ENCODE measurements around the gene WARS2.
"Not testable (repeated sequence)": the region's sequence is repeated elsewhere in the genome, so short reads cannot be mapped to it uniquely, and the experiment has no call there.

The WARS2 gene

GRCh38 chr1:119140177-119141019 is at the start of gene WARS2:
WARS2 (minus strand) TSS chr1:119140653; CDS start chr1:119140644, 9 bp downstream.
- peak; percentile 88 for DNase-seq

GRCh38 chr1:119188926-119189325 is 48.5 kb upstream of the WARS2 start:
- DNase-seq = no peak

- DNase-seq = no peak
Measured at GRCh38 chr1:119187416-119187815, 47.0 kb upstream of the WARS2 start.

GRCh38 chr1:119186471-119186870 is 46.0 kb upstream of the WARS2 start:
- no peak for DNase-seq

GRCh38 chr1:119184972-119185371 is 44.5 kb upstream of the WARS2 start:
- no peak for DNase-seq

GRCh38 chr1:119181218-119181617 is 40.8 kb upstream of the WARS2 start:
- no peak for DNase-seq

GRCh38 chr1:119179051-119179450 is 38.6 kb upstream of the WARS2 start:
- no peak for DNase-seq

GRCh38 chr1:119172927-119173326 is 32.5 kb upstream of the WARS2 start:
- not testable (repeated sequence) for DNase-seq

GRCh38 chr1:119171381-119172010 is 31.0 kb upstream of the WARS2 start:
- not testable (repeated sequence) for DNase-seq

- no peak for DNase-seq
Measured at GRCh38 chr1:119163396-119163795, 22.9 kb upstream of the WARS2 start.

GRCh38 chr1:119160866-119161265 is 20.4 kb upstream of the WARS2 start:
- DNase-seq = no peak

- no peak for DNase-seq
Measured at GRCh38 chr1:119160409-119160808, 20.0 kb upstream of the WARS2 start.

- no peak for DNase-seq
Measured at GRCh38 chr1:119159966-119160365, 19.5 kb upstream of the WARS2 start.

GRCh38 chr1:119159111-119159510 is 18.7 kb upstream of the WARS2 start:
- DNase-seq = no peak

GRCh38 chr1:119156761-119157160 is 16.3 kb upstream of the WARS2 start:
- DNase-seq = not testable (repeated sequence)

- DNase-seq = not testable (repeated sequence)
Measured at GRCh38 chr1:119155069-119155468, 14.6 kb upstream of the WARS2 start.

- no peak for DNase-seq
Measured at GRCh38 chr1:119150150-119150549, 9.7 kb upstream of the WARS2 start.

GRCh38 chr1:119147661-119148090 is 7.2 kb upstream of the WARS2 start:
- no peak for DNase-seq

- no peak for DNase-seq
Measured at GRCh38 chr1:119146466-119146865, 6.0 kb upstream of the WARS2 start.

- DNase-seq = no peak
Measured at GRCh38 chr1:119144813-119145212, 4.4 kb upstream of the WARS2 start.

GRCh38 chr1:119143706-119144105 is 3.3 kb upstream of the WARS2 start:
- no peak for DNase-seq

GRCh38 chr1:119141660-119142059 is 1.2 kb upstream of the WARS2 start:
- no peak for DNase-seq

- DNase-seq = no peak
Measured at GRCh38 chr1:119141020-119141424, 569 bp upstream of the WARS2 start.

GRCh38 chr1:119139857-119140176 is 636 bp downstream of the WARS2 start:
- DNase-seq = no peak

- DNase-seq = no peak
Measured at GRCh38 chr1:119139403-119139802, 1.1 kb downstream of the WARS2 start.
